Measurements from ENCODE around the gene NAPG.
"Not testable (repeated sequence)": the region's sequence is repeated elsewhere in the genome, so short reads cannot be mapped to it uniquely, and the experiment has no call there.

NAPG gene

GRCh38 chr18:10525697-10526560 lies at the start of gene NAPG:
NAPG (plus strand) TSS chr18:10526027; CDS start chr18:10526103, 76 bp downstream.
- peak; percentile 58 for DNase-seq

- no peak for DNase-seq
These were observed 49.5 kb upstream of the NAPG start for GRCh38 chr18:10476338-10476791.

- no peak for DNase-seq
These were observed 48.5 kb upstream of the NAPG start for GRCh38 chr18:10477121-10477862.

- no peak for DNase-seq
These were observed 48.0 kb upstream of the NAPG start for GRCh38 chr18:10477863-10478260.

- DNase-seq = no peak
These were observed 44.0 kb upstream of the NAPG start for GRCh38 chr18:10481831-10482230.

- DNase-seq = no peak
These were observed 43.4 kb upstream of the NAPG start for GRCh38 chr18:10482363-10482984.

- no peak for DNase-seq
These were observed 42.6 kb upstream of the NAPG start for GRCh38 chr18:10482985-10483949.

GRCh38 chr18:10485475-10485874 lies 40.4 kb upstream of the NAPG start:
- DNase-seq = no peak

- no peak for DNase-seq
These were observed 39.5 kb upstream of the NAPG start for GRCh38 chr18:10486362-10486761.

- no peak for DNase-seq
These were observed 38.7 kb upstream of the NAPG start for GRCh38 chr18:10487154-10487553.

- DNase-seq = no peak
These were observed 37.8 kb upstream of the NAPG start for GRCh38 chr18:10488017-10488416.

GRCh38 chr18:10490401-10491165 lies 35.2 kb upstream of the NAPG start:
- no peak for DNase-seq

GRCh38 chr18:10495936-10496335 lies 29.9 kb upstream of the NAPG start:
- no peak for DNase-seq

- DNase-seq = no peak
These were observed 28.5 kb upstream of the NAPG start for GRCh38 chr18:10497206-10497749.

- DNase-seq = no peak
These were observed 26.6 kb upstream of the NAPG start for GRCh38 chr18:10499230-10499629.

GRCh38 chr18:10500038-10500437 lies 25.8 kb upstream of the NAPG start:
- DNase-seq = no peak

- no peak for DNase-seq
These were observed 21.1 kb upstream of the NAPG start for GRCh38 chr18:10504723-10505122.

- not testable (repeated sequence) for DNase-seq
These were observed 19.9 kb upstream of the NAPG start for GRCh38 chr18:10505892-10506291.

GRCh38 chr18:10508591-10508990 lies 17.2 kb upstream of the NAPG start:
- no peak for DNase-seq

- DNase-seq = no peak
These were observed 14.6 kb upstream of the NAPG start for GRCh38 chr18:10511236-10511635.

- no peak for DNase-seq
These were observed 11.7 kb upstream of the NAPG start for GRCh38 chr18:10514082-10514481.

All from cortex of kidney (tissue), 1 donor.